Ureter (tissue), 1 donor: ENCODE data around the gene VAMP5. TPM values are rescaled to one million over a fixed set of nuclear protein-coding genes. Genes with fewer than 3 reads are reported as not detected.

ENCODE experiments used
- DNase-seq: peaks from one replicate; pipeline ENCODE4 v3.0.0-alpha.2; 2020; ENCODE audit warnings: low spot score
- total RNA-seq: library from RNA; stranded (reverse); gene quantifications from one replicate; pipeline ENCODE4 v1.2.4, GENCODE V29; 2023
- donor health status: DM: yes; HTN: yes; CAD: no.

VAMP5 gene
- total RNA-seq, 1 donor from 2014 or later = 32.8 TPM

GRCh38 chr2:85635636-85636035, 51.4 kb downstream of the VAMP5 start:
- DNase-seq = no peak

- DNase-seq = no peak
Measured at GRCh38 chr2:85642725-85643124, 58.5 kb downstream of the VAMP5 start.

Other genes starting within 250 kb of the VAMP5 start
- 39.6 TPM for gene RETSAT, start 229.9 kb upstream of the VAMP5 start, total RNA-seq
- gene ELMOD3, start 229.7 kb upstream of the VAMP5 start, total RNA-seq = 23.3 TPM
- gene CAPG, start 174.1 kb upstream of the VAMP5 start, total RNA-seq = 298 TPM
- gene SH2D6, start 165.7 kb upstream of the VAMP5 start, total RNA-seq = 0.75 TPM
- 450 TPM for gene MAT2A, start 45.3 kb upstream of the VAMP5 start, total RNA-seq
- 48.9 TPM for gene GGCX, start 22.9 kb upstream of the VAMP5 start, total RNA-seq
- gene VAMP8, start 6.8 kb upstream of the VAMP5 start, total RNA-seq = 165 TPM
- 115 TPM for gene RNF181, start 11.3 kb downstream of the VAMP5 start, total RNA-seq
- 19.5 TPM for gene TMEM150A, start 18.3 kb downstream of the VAMP5 start, total RNA-seq
- 43.1 TPM for gene C2orf68, start 27.6 kb downstream of the VAMP5 start, total RNA-seq
- gene USP39, start 31.8 kb downstream of the VAMP5 start, total RNA-seq = 45.1 TPM
- 1.7 TPM for gene SFTPB, start 83.8 kb downstream of the VAMP5 start, total RNA-seq
- 1.9 TPM for gene GNLY, start 109.9 kb downstream of the VAMP5 start, total RNA-seq
- gene ATOH8, start 169.6 kb downstream of the VAMP5 start, total RNA-seq = 21.8 TPM